AML-193 (cell line): ENCODE data around the gene WWOX.

ENCODE experiments used
- DNase-seq, 2 experiments: peaks; one replicate each; lab custom pipeline; 2025; lab: John Stamatoyannopoulos, UW

Gene WWOX

DNA sequence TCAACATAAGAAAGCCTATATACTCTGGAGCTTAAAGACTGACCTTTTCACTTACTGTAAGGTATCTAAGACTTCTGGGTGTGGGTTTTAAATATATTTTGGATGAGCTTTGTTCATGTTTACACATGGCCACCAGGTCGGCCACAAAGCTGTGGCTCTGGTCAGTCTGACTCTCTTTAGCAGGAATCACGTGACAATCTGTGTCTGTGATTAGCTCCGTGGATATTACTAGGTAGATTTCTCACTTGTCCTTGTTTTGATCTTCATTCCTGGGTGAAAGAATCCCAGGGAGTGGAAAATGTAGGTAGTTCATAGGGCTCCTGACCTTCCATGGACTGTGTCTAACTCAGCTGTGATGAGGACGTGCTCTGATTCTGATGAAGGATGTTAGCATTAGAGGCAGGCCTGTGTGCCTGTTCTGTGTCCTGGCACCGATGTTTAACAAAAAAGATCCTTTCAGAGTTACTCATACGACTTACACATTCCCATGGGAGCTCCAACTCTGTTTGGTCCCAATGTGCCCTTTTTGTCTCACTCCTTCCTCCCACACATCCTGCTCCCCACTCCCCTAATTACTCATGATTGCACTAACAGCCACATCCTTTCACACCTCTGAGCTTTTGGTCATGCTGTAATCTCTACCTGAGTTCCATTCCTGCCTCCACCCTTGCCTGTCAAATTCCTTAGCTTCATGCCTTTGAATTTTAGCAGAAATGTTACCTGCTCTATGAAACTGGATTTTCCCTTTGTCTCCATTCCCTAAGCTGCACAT lies 1076.0 kb downstream of the WWOX start:
- DNase-seq: no peak

DNA sequence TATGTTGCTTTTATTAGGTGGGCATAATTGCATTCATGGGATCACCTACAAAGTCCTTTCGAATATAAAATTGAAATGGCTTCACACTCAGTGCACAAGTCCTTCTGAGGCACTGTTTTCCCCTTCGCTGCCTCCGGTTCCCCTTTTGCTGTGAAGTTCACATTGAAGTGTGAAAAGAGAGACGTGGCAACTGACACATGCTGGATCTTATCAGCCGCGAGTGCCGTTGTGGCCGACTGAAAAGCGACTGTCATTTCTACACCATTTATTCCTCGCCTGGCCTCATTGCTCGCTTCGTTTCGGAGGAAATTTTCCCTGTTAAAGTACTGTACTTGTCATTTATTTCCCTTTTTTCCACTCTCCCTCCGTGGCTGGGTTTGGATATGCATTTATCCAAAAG lies 1077.6 kb downstream of the WWOX start:
- no peak for DNase-seq

DNA sequence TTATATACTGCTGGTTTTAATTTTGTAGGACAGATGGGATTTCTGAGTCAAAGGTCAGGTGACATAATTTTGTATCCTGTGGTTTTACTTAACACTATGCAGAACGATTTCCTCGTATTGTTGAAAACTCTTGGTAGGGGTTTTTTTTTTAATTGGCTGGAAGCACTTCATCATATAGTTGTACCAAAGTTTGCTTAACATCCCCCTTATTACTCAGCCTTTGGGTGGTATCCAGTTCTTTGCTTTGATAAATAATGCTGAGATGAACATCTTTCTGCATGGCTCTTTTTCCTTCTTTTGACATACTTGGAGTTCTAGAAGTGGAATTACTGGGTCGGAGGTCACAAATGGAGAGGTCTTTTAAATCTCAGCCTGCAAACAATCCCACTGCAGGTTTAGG lies 1082.0 kb downstream of the WWOX start:
- no peak for DNase-seq

DNA sequence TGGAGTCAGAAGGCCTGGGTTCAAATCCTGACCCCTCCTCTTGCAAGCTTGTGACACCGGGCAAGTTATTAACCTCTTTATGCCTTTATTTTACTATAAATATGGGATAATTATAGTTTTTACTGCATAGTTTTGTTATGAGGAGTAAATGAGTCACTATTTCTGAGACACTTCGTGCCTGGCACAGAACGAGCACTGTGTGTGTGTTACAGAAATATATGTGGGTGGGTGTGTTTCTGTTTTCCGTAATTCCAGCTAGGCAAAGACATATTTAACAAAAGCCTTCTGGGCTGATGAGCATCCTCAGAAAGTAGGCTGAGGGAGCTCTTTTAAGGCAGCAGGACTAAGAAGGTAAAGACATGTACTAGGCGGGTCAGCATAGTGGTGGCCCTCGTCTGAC lies 1083.2 kb downstream of the WWOX start:
- DNase-seq: no peak

DNA sequence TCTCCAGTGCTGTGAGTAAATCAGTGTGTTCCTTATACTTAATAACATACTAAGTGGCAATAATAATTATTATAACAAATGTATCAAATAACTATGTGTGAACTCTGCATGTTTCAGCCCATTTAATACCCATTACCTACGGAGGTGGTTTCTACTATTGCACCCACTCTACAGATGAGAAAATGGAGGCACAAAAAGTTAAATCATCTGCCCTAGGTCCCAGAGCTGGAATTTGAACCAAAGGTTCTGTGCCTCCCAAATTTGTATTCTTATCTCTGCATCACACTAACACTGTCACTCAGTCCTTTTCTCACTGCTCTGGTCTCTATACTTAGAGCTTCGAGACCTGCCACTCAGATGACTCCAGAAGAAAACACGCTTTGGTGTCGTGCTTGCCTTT lies 1084.1 kb downstream of the WWOX start:
- DNase-seq: no peak

DNA sequence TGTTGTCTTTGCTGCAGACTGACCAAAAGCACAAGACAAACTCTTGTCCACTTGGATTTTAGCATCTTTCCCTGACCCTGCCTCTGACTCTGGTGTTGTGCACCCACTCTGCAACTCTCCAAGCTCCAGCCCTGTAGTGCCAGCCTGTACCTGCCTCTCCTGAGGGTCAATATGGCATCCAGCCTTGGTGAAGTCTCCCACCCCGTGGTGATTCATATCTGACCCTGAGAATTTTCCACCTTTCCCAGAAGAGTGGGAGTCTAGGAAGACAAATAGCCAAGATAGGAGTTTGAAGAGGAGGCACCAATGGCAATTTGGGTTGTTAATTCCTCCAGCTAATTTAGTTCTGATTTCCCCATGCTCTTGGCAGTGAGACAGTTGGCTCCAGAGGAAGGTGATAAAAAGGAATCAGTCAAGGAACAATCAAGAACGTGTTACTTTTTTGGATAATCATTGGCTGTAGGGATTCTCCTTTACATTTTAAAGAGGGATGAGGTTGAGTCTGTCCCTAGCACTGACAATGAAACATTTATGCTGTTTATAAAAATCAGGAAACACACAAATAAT lies 1085.1 kb downstream of the WWOX start:
- DNase-seq: no peak

DNA sequence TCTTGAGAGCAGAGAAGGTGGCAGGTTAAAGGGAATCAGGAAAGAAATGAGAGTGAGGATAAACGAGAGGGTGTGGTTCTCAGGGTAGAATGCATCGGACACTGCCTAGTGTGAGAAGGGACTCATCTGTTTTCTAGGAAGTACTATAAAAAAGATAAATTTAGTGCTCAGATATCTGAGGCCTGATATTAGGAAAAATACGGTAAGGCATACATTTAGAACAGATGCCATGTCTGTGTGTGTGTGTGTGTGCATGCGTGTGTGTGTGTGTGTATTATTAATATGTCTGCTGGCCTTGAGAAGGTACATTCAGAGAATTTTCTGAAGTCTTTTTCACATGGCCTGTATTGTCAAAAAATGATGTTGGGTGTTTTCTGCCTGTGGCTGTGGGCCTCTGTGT lies 1086.3 kb downstream of the WWOX start:
- DNase-seq: no peak

DNA sequence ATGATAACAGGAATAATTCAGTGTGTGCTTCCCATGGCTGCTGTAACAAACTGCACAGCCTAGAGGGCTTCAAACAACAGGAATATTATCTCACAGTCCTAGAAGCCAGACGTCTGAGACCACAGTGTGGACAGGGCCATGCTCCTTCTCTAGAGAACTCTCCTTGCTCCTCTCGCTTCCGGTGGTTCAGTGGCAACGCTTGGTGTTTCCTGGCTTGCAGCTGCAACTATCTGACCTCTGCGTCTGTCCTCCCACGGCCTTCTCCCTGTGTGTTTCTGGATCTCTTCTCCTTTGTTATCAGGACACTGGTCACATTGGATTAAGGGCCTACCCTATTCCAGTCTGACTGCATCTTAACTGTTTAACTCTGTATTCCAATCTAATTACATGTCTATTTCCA lies 1086.7 kb downstream of the WWOX start:
- no peak for DNase-seq

DNA sequence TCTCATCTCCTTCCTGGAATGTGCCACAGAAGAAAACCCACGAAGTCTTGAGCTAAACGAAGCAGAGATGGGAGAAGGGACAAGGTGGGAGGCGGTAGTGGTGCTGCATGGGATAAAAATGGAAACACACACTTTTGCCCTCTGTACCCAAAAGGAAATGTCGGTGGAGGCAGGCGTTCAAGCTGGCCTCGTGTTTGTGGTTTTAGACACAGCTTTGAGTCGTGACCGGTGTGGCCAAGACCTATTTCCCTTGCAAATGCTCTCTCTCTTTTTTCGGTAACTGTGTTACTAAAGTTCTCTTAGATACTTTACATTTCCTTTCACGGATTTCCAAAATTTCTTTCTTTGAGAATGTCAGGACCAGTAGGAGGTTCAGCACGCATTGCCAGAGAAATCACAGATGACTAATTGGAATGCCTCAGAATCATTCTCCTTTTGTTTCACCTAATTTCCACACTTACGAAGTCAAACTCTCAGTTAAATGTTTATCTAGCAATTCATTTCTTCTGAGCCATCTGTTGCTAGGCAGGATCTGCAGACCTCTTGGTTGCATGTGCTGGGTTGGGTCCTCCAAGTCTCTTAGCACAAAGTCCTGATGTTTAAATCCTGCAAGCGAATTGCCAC lies 1088.8 kb downstream of the WWOX start:
- no peak for DNase-seq

DNA sequence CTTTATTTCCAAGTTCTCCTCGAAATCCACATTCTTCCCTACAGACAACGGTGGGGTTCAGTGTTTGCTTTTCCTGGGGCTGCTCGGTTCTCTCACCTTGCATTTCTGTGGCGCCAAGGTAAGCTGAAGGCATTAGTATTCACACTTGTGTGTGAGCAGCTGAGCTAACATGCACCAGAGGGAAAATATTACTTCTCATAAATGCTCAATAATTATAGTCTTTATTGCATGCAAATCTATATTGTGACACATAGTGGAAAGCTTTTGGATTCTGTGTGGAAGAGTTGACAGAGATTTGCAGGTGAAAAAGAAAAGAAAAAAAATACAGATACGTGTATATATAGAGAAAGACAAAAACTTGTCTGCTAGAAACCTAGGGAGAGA lies 1089.3 kb downstream of the WWOX start:
- no peak for DNase-seq

DNA sequence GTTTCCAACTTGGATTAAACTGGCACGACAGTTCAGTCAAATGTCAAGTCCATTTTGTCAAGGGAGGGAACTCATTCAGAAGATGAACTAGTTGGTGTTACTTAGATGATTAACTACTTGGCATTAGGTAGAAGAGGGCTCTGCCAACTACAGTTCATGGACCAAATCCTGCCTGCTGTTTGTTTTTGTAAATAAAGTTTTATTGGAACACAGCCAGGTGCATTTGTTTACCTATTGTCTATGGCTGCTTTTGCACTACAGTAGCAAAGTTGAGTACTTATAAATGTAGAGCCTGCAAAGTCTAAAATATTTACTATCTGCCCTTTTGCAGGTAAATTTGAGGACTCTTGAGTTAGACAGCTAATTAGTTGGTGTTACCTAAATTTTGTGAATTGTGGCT lies 1091.1 kb downstream of the WWOX start:
- no peak for DNase-seq

DNA sequence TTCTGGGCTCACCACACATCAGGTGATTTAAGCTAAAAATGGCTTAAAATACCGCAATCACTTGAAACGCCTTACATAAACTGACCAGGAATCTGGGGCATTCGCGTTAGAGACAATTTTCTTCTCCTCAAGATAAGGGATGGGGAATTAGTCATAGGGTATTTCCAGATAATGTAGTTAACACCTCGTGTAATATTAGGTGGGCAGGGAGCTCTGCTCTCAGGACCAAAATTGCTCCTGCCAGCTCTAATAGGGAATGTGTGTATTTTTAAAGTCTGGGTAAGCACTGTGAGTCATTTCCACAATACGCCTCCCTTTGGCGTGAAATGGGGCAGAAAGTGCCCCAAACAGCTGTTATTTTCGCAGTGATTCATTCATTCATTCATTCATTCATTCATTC lies 1092.5 kb downstream of the WWOX start:
- no peak for DNase-seq

DNA sequence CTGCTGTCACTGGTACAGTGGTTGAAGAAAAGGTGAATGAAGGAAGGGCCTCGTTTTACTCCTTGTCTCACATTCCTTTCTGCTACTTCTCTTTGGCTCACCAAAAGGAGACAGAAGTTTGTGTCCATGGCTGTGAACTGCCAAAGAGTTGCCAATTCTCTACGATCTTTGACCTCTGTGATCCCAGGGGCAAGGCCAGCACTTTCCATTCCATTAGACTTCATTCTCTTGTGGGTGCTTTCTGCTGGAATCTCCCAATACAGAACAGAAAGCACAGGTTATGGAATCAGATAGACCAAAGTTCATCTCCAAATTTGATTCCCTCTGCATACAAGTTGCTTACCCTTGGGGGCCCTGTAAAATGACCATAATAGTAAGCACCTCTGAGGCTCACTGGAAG lies 1093.5 kb downstream of the WWOX start:
- no peak for DNase-seq

DNA sequence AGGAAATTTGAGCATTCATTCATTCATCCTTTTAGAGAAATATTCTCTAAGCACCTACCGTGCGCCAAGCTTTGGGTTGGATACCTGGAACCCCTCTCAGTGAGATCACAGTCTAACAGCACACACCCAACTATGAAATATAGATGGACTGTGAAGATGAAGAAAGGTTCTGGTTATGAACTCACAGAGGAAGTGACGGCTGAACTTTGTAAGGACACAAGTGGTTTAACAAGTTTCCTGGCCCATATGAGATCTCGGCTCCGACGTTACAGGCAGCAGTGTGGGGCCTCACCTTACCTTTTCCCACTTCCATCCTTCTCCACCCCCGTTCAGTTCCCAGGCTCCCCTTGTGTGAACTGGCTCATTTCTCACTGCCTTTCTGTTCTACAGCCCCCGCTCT lies 1094.8 kb downstream of the WWOX start:
- no peak for DNase-seq

DNA sequence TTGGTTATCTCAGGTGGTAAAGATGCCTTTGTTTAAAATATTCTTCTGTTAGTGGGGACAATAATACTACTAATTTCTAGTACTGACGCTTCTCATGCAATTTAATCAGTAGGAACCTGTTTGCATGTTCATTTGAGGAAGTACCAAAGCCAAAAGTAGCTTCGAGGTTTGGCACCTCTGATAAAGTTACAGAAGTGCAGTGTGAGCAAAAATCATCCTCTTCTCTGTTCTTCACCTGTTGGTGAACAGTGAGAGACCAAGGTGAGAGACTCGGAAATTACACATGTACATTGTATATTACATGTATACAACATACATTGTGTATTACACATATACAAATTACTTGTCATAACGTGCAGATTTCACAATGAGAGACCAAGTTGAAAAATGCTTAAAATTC lies 1096.5 kb downstream of the WWOX start:
- no peak for DNase-seq

DNA sequence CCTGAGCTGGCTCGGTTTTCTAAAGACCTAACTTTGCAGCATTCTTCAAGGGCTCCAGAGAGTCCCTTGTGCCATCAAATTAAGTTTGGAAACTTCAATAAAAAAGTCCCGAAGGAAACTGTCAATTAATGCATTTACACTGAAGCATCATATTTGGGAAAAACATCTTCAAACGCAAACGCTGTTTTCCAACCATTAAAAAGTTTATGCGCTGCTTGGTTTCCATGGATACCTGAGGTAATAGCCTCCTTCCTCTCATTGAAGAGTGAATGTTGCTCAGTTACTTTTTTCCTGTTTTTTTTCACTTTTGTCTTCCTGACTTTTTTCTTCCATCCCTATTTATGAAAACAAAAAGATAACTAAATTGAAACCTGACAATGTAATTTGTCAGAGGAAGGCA lies 1102.0 kb downstream of the WWOX start:
- DNase-seq: no peak

DNA sequence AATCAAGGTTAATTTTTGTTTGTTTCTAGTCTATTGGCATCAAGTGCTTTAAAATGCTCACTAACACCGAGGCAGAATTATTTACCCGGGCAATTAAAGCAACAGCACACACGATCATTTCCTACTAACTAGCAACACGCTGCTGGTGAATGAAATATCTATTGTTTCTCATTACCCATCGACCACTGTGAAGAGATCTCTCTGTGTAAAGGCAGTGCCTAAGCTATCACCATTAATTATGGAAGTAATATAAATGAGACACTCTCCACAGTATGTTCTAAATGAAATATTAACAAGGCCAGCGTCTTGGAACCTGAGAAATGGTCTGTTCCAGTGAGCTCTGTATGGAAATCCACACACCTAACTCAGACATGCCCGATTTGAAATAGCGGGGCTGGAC lies 1103.5 kb downstream of the WWOX start:
- no peak for DNase-seq

DNA sequence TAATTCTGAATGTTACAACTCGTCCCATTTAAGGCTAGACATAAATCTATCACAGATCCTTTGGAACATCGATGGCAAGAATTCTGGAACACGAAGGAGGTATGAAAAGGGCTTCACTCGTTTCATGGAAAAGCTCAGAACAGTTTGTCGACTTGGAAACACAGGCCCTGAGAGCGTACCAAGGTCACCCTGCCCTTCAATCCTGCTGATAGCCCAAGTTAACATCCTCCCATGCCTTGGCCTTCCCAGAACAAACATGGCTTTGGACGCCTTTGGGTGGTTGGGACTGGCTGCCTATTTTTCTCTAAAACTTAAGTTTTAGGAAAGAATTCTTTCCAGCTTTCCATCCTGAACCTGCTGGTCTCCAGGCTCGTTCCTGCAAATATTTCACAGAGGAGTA lies 1105.0 kb downstream of the WWOX start:
- DNase-seq: no peak

DNA sequence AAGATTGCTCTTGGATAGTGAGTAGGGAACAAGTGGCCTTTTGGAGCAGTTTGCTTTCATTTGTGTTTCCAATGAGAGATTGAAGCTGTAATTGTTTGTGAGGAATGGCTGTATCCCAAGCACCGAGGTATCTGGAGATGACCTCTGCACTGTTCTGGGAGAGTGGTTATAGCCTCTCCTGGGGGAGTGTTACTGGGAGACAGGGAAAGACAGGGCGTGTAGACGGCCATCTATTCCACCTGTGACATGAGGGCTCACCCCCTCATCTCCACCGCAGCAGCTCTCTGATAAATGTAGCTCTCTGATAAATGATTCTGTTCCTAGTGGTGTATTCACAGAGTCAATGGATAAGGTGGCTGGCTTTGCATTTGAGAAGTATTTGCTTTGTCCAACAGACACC lies 1107.4 kb downstream of the WWOX start:
- DNase-seq: no peak

DNA sequence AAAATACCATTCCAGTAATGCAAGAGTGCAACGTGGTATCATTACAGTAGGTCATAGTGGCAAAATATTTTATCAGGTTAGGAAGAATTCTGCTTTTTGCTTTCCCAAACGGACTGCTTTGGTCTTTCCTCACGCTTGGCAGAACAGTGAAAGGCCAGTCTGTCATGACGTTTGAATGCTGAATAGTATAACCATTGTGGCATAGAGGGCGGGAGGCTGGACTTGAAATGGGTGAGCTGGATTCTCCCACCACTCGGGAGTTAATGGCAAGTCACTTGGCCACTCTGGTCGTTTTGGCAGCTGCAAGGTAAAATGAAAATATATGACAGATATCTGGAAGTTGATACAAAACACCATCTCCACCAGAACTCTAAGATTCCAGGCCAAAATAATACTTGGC lies 1109.9 kb downstream of the WWOX start:
- no peak for DNase-seq

DNA sequence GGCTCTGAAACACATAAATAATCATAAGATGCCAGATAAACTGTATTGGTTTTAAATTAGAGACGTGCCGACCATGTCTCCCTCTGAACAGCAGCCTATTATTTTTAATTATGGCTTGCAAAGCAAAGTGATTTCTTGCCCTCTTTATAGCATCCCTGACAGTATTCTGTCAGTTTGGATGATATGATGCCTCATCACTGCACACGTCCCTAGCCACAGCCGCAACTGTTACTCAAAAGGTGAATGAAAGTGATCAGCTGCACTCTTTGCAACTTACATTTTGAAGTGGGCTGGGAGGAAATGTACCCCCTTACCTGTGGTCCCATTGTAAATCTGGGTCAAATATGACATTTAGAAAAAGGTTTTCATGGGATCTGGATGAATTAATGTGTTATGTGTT lies 1111.2 kb downstream of the WWOX start:
- DNase-seq: no peak

DNA sequence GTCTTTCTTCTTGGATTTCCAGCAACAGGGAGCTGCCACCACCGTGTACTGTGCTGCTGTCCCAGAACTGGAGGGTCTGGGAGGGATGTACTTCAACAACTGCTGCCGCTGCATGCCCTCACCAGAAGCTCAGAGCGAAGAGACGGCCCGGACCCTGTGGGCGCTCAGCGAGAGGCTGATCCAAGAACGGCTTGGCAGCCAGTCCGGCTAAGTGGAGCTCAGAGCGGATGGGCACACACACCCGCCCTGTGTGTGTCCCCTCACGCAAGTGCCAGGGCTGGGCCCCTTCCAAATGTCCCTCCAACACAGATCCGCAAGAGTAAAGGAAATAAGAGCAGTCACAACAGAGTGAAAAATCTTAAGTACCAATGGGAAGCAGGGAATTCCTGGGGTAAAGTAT lies 1112.1 kb downstream of the WWOX start:
- no peak for DNase-seq

DNA sequence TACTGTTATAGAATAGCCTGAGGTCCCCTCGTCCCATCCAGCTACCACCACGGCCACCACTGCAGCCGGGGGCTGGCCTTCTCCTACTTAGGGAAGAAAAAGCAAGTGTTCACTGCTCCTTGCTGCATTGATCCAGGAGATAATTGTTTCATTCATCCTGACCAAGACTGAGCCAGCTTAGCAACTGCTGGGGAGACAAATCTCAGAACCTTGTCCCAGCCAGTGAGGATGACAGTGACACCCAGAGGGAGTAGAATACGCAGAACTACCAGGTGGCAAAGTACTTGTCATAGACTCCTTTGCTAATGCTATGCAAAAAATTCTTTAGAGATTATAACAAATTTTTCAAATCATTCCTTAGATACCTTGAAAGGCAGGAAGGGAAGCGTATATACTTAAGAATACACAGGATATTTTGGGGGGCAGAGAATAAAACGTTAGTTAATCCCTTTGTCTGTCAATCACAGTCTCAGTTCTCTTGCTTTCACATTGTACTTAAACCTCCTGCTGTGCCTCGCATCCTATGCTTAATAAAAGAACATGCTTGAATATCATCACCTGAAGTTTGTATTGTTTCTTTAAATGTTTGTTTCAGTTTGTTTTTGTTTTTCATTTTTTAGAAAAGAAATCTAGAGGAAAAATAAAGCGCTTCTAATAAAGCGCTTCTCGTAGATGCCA lies 1112.8 kb downstream of the WWOX start:
- no peak for DNase-seq
